Breast epithelium (tissue), 4 donors: ENCODE data around the gene PSMD10. TPM values are rescaled to one million over a fixed set of nuclear protein-coding genes. Genes with fewer than 3 reads are reported as not detected.

Experiments used
- DNase-seq, 2 donors: peaks; one replicate each; pipeline ENCODE4 v3.0.0-alpha.2; 2019; ENCODE audit warnings: low spot score in 2 of 2
- H3K27ac ChIP-seq, 2 donors: fragments of 200-600 bp; sonication (generic) in 1 of 2; one replicate each; pipeline ENCODE4 v1.5.1; 2016 to 2019; ENCODE audit warnings: mild to moderate bottlenecking in 1 of 2
- H3K27me3 ChIP-seq, 2 donors: fragments of 200-600 bp; sonication (generic) in 1 of 2; one replicate each; pipeline versions ENCODE4 v1.5.1 to v1.6.0; 2017 to 2019; ENCODE audit warnings: control low read depth in 1 of 2, mild to moderate bottlenecking in 1 of 2
- H3K36me3 ChIP-seq: fragments of 200-600 bp; one replicate; pipeline ENCODE4 v1.5.1; 2019
- H3K4me1 ChIP-seq, 2 donors: fragments of 200-600 bp; sonication (generic); one replicate each; pipeline ENCODE4 v1.5.1; 2016 to 2019; ENCODE audit warnings: control low read depth in 1 of 2
- H3K4me3 ChIP-seq, 3 donors: fragments of 200-600 bp; sonication (generic); 1 replicate in 2 of 3; 2 replicates in 1 of 3; pipeline ENCODE4 v1.5.1; 2016 to 2019; ENCODE audit warnings: mild to moderate bottlenecking in 3 of 3, moderate library complexity in 2 of 3
- H3K9me3 ChIP-seq, 2 donors: fragments of 200-600 bp; sonication (generic) in 1 of 2; one replicate each; pipeline ENCODE4 v1.5.1; 2016 to 2019; ENCODE audit warnings: control low read depth in 1 of 2
- CTCF ChIP-seq, 3 donors: fragments of 450-650 bp; IDR thresholded peaks; one replicate each; pipeline ENCODE4 v1.5.1; 2016 to 2017; ENCODE audit warnings: antibody characterized with exemption in 3 of 3, mild to moderate bottlenecking in 3 of 3, moderate library complexity in 3 of 3
- POLR2A ChIP-seq: fragments of 450-650 bp; IDR thresholded peaks from one replicate; pipeline ENCODE4 v1.6.1; 2016; ENCODE audit warnings: antibody characterized with exemption, mild to moderate bottlenecking, moderate library complexity
- POLR2AphosphoS5 ChIP-seq, 3 donors: sonication (generic); formaldehyde crosslinking; IDR thresholded peaks; one replicate each; pipeline ENCODE4 v1.6.1; 2017; ENCODE audit warnings: antibody characterized with exemption in 3 of 3
- intact Hi-C: fragments of 100-400 bp; cut with DNase I; formaldehyde crosslinking; loops from one replicate; pipeline ENCODE4 v1.15.1; 2023; ENCODE audit warnings: low total_unique reads
- total RNA-seq, 3 donors: library from RNA; depleted of rRNA; stranded (reverse); fragments of >200 nt; gene quantifications; one replicate each; pipeline ENCODE4 v1.1.0, GENCODE V29; 2016

The PSMD10 gene
- total RNA-seq, 3 donors from 2014 or later = 36.1 to 39.0 (median 38.6) TPM

- H3K4me1 ChIP-seq = no peaks in the 10 kb centered on the region
- no peaks in the 10 kb centered on the region for H3K36me3 ChIP-seq
- intact Hi-C loops = no loop called here
- no peak for DNase-seq
- H3K4me3 ChIP-seq = no peak overlapping the region
- no peak overlapping the region for H3K27ac ChIP-seq
- peaks cover 0 to 4% of the 10 kb centered on the region in 2 donors for H3K9me3 ChIP-seq
- peaks cover 0 to 13% of the 10 kb centered on the region in 2 donors for H3K27me3 ChIP-seq
- TF ChIP-seq CTCF (IDR thresholded peaks at IDR 0.05) = no peak
Observed at GRCh38 chrX:108105473-108105872, 14.1 kb upstream of the PSMD10 start.

- H3K27me3 ChIP-seq = peaks cover 0 to 16% of the 10 kb centered on the region in 2 donors
- H3K4me1 ChIP-seq = no peaks in the 10 kb centered on the region
- no peak overlapping the region for H3K27ac ChIP-seq
- no peaks in the 10 kb centered on the region for H3K36me3 ChIP-seq
- H3K9me3 ChIP-seq = no peaks in the 10 kb centered on the region
- no peak for TF ChIP-seq POLR2A
- no peak for TF ChIP-seq POLR2AphosphoS5 (IDR thresholded peaks at IDR 0.05)
- no peak for TF ChIP-seq CTCF (IDR thresholded peaks at IDR 0.05)
- intact Hi-C loops = no loop called here
- no peak for DNase-seq
- no peak overlapping the region for H3K4me3 ChIP-seq
Observed at GRCh38 chrX:108097380-108097779, 6.0 kb upstream of the PSMD10 start.

- Histone ChIP-seq H3K4me1 (peaks cover 0 to 4% of the 10 kb centered on the region in 2 donors), H3K27ac (peak overlapping the region; percentile 64 to 89), H3K4me3 (peak overlapping the region; percentile 54 to 70 (median 60)), H3K36me3 (no peaks in the 10 kb centered on the region), H3K9me3 (no peaks in the 10 kb centered on the region), H3K27me3 (peaks cover 0 to 15% of the 10 kb centered on the region in 2 donors)
- no peak for DNase-seq
- intact Hi-C loops = no loop called here
- TF ChIP-seq CTCF (IDR thresholded peaks at IDR 0.05) (no peak), POLR2AphosphoS5 (IDR thresholded peaks at IDR 0.05) (no peak), POLR2A (no peak)
Observed at GRCh38 chrX:108091878-108092291, 543 bp upstream of the PSMD10 start.

- DNase-seq = no peak
- intact Hi-C loops = no loop called here
- Histone ChIP-seq H3K4me1 (peaks cover 0 to 4% of the 10 kb centered on the region in 2 donors), H3K9me3 (no peaks in the 10 kb centered on the region), H3K36me3 (no peaks in the 10 kb centered on the region), H3K27ac (peak overlapping the region; percentile 88 to 89), H3K27me3 (peaks cover 0 to 9% of the 10 kb centered on the region in 2 donors), H3K4me3 (peak overlapping the region; percentile 54 to 70 (median 60))
- TF ChIP-seq POLR2AphosphoS5 (IDR thresholded peaks at IDR 0.05) (no peak), POLR2A (no peak), CTCF (IDR thresholded peaks at IDR 0.05) (no peak)
Observed at GRCh38 chrX:108090491-108091263, 665 bp downstream of the PSMD10 start.

GRCh38 chrX:108088511-108088910, 2.8 kb downstream of the PSMD10 start:
- Histone ChIP-seq H3K27me3 (peaks cover 0 to 12% of the 10 kb centered on the region in 2 donors), H3K4me1 (peaks cover 0 to 4% of the 10 kb centered on the region in 2 donors), H3K9me3 (no peaks in the 10 kb centered on the region), H3K27ac (no peak overlapping the region), H3K36me3 (no peaks in the 10 kb centered on the region), H3K4me3 (no peak overlapping the region)
- no peak for DNase-seq
- intact Hi-C loops = no loop called here
- TF ChIP-seq POLR2AphosphoS5 (IDR thresholded peaks at IDR 0.05) (no peak), POLR2A (no peak), CTCF (IDR thresholded peaks at IDR 0.05) (no peak)
